Lung (tissue), 12 donors: Measurements from ENCODE around the gene CNTNAP2. TPM values are rescaled to one million over a fixed set of nuclear protein-coding genes. Genes with fewer than 3 reads are reported as not detected.

ENCODE experiments used
- ATAC-seq: fragments of 200-7000 bp; cut with Tn5 transposase; one replicate; pipeline ENCODE4 v1.9.1; 2020; ENCODE audit warnings: moderate number of reproducible peaks; ENCODE audit not compliant: insufficient read depth, low FRiP score
- DNase-seq, 3 donors: peaks; one replicate each; pipeline ENCODE4 v3.0.0-alpha.2; 2013 to 2017
- H3K27ac ChIP-seq, 2 donors: one replicate each; pipeline ENCODE4 v1.5.1; 2013; ENCODE audit warnings: mild to moderate bottlenecking in 2 of 2, moderate library complexity in 2 of 2, control low read depth in 1 of 2, inconsistent platforms in 1 of 2, low read depth in 1 of 2, low read length in 1 of 2
- H3K27me3 ChIP-seq, 3 donors: one replicate each; pipeline ENCODE4 v1.5.1; 2013; ENCODE audit warnings: low read length in 2 of 3; ENCODE audit not compliant: control insufficient read depth in 3 of 3, insufficient read depth in 3 of 3
- H3K36me3 ChIP-seq, 4 donors: one replicate each; pipeline ENCODE4 v1.5.1; 2013; ENCODE audit warnings: low read length in 4 of 4, mild to moderate bottlenecking in 1 of 4, moderate library complexity in 1 of 4; ENCODE audit not compliant: control insufficient read depth in 4 of 4, insufficient read depth in 4 of 4
- H3K4me1 ChIP-seq, 5 donors: one replicate each; pipeline ENCODE4 v1.5.1; 2013; ENCODE audit warnings: low read length in 5 of 5, mild to moderate bottlenecking in 2 of 5, moderate library complexity in 1 of 5; ENCODE audit not compliant: control insufficient read depth in 5 of 5, insufficient read depth in 5 of 5
- H3K4me3 ChIP-seq: one replicate; pipeline ENCODE4 v1.5.1; 2013; ENCODE audit warnings: mild to moderate bottlenecking, control low read depth, moderate library complexity
- H3K9ac ChIP-seq, 2 donors: one replicate each; pipeline ENCODE4 v1.5.1; 2013; ENCODE audit warnings: low read length in 2 of 2, control low read depth in 1 of 2; ENCODE audit not compliant: insufficient read depth in 1 of 2
- H3K9me3 ChIP-seq, 4 donors: one replicate each; pipeline ENCODE4 v1.5.1; 2013; ENCODE audit warnings: low read length in 3 of 4, mild to moderate bottlenecking in 1 of 4, moderate library complexity in 1 of 4; ENCODE audit not compliant: control insufficient read depth in 4 of 4, insufficient read depth in 3 of 4
- WGBS, 2 donors: extraction: QIAGEN DNeasy Blood & Tissue Kit; methylation state at CpG; one replicate each; pipeline ENCODE4 v1.1.7; 2013; 5-methylcytosine and 5-hydroxymethylcytosine counted together
- polyA plus RNA-seq, 2 donors: library from polyadenylated mRNA; stranded (reverse); fragments of 200-250 nt; gene quantifications; one replicate each; pipeline ENCODE4 v1.2.1, GENCODE V29; 2013
- total RNA-seq, 2 donors: library from RNA; depleted of rRNA in 1 of 2; stranded (reverse); fragments of >200 nt in 1 of 2; gene quantifications; one replicate each; pipeline ENCODE4 v1.2.1, GENCODE V29; 2014 to 2021
- TF ChIP-seq, protein P1 (sequence below): IDR thresholded peaks from 2 replicates; pipeline ENCODE4 v1.5.1; 2012; ENCODE audit warnings: mild to moderate bottlenecking; ENCODE audit errors: control extremely low read depth, extremely low read depth
- donor health status: control.
- donor health status: control.
- donor health status: Bipolar disorder and iron deficiency.
- donor health status: healthy.
- donor health status: DM: yes; HTN: yes; CAD: no.

Gene CNTNAP2
- total and polyA plus RNA-seq, 4 donors: 0.18 to 45.3 (median 0.52) TPM

- Histone ChIP-seq H3K27ac (no peak overlapping the region), H3K9ac (no peak overlapping the region), H3K36me3 (no peaks in the 10 kb centered on the region), H3K4me3 (no peak overlapping the region), H3K9me3 (no peaks in the 10 kb centered on the region), H3K4me1 (peaks cover 0 to 2% (median 0%) of the 10 kb centered on the region in 5 donors), H3K27me3 (no peaks in the 10 kb centered on the region)
- ATAC-seq (no peak), DNase-seq (no peak)
- TF ChIP-seq, protein P1, sequence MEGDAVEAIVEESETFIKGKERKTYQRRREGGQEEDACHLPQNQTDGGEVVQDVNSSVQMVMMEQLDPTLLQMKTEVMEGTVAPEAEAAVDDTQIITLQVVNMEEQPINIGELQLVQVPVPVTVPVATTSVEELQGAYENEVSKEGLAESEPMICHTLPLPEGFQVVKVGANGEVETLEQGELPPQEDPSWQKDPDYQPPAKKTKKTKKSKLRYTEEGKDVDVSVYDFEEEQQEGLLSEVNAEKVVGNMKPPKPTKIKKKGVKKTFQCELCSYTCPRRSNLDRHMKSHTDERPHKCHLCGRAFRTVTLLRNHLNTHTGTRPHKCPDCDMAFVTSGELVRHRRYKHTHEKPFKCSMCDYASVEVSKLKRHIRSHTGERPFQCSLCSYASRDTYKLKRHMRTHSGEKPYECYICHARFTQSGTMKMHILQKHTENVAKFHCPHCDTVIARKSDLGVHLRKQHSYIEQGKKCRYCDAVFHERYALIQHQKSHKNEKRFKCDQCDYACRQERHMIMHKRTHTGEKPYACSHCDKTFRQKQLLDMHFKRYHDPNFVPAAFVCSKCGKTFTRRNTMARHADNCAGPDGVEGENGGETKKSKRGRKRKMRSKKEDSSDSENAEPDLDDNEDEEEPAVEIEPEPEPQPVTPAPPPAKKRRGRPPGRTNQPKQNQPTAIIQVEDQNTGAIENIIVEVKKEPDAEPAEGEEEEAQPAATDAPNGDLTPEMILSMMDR: no peak
- WGBS, 2 donors: 85 to 88% methylated on average over 2 of the region's 2 CpGs
Measured at GRCh38 chr7:147249956-147250355, 1133.4 kb downstream of the CNTNAP2 start.

DNA sequence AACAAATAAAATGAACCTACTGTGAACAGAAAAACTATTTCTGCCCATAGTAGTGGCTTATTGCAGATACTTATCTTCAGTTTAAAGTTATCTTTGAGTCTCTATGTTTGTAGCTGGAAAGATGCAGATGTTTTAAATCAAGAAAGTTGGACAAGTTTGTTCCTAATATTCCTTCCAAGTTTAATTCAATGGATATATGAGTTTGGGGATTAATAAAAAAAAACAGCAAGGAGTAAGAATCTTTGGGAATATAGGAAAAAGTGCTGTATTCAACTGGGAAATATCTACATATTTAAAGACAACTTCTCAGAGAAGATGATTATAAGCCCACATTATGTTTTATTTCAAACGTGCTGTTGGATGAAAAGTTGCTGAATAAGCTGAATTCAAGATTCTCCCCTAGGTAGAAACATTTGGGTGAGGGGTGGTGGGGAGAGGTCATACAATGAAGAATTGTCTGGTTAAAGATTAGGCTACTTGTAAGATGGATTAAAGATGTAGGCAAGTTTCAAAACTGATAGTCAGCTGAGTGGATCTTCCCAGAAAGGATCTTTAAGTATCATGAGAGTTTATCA, 1135.2 kb downstream of the CNTNAP2 start:
- no peak for ATAC-seq
- Histone ChIP-seq H3K36me3 (no peaks in the 10 kb centered on the region), H3K9me3 (no peaks in the 10 kb centered on the region), H3K4me1 (peaks cover 0 to 2% (median 0%) of the 10 kb centered on the region in 5 donors), H3K27ac (no peak overlapping the region), H3K27me3 (no peaks in the 10 kb centered on the region), H3K9ac (no peak overlapping the region), H3K4me3 (no peak overlapping the region)
- no peak for DNase-seq
- TF ChIP-seq, protein P1: no peak
- WGBS, 2 donors: 49 to 71% methylated on average over 1 of the region's 1 CpG

DNA sequence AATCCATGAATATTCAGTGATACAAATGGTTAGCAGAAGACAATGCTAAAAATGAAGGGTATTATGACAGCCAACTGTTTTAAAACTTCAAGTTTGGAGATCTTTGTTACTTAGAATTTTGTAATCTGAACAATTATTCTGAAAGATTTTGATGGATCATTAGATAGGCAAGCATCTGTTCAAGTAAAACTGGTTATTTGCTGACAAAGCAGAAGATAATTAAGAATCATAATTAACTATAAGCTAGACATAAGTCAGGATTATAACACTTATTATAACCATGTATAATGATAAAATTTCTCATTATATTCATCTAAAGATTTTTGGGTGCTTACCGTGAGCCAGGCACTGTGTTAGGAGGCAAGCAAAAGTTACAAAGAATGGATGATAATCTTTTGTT, 1145.1 kb downstream of the CNTNAP2 start:
- no peak for DNase-seq
- Histone ChIP-seq H3K27ac (no peak overlapping the region), H3K4me1 (no peaks in the 10 kb centered on the region), H3K27me3 (no peaks in the 10 kb centered on the region), H3K9me3 (no peaks in the 10 kb centered on the region), H3K9ac (no peak overlapping the region), H3K4me3 (no peak overlapping the region), H3K36me3 (no peaks in the 10 kb centered on the region)
- WGBS, 2 donors: 90 to 98% methylated on average over 1 of the region's 1 CpG
- no peak for ATAC-seq
- TF ChIP-seq, protein P1: no peak

DNA sequence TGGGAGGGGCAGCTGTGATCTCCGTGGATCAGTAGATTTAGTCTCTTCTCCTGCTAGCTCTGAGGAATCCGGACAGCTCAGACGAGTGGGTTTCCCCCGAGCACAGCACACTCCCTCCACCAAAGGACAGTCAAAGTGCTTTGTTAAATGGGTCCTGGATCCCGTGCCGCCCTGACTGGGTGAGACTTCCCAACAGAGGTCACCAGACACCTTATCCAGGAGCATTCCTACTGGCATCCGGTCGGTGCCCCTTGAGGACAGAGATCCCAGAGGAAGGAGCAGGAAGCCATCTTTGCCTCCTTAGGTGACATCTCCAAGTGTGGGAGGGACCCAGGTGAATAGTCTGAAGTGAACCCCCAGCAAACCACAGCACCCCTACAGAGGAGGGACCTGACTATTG, 1148.9 kb downstream of the CNTNAP2 start:
- Histone ChIP-seq H3K4me1 (peaks cover 0 to 2% (median 0%) of the 10 kb centered on the region in 5 donors), H3K36me3 (no peaks in the 10 kb centered on the region), H3K4me3 (no peak overlapping the region), H3K9ac (no peak overlapping the region), H3K27ac (no peak overlapping the region), H3K27me3 (no peaks in the 10 kb centered on the region), H3K9me3 (peaks cover 0 to 2% (median 0%) of the 10 kb centered on the region in 4 donors)
- ATAC-seq (no peak), DNase-seq (no peak)
- WGBS, 2 donors: 85 to 87% methylated on average over 8 of the region's 8 CpGs
- TF ChIP-seq, protein P1: no peak
